ENCODE data around the gene ARRDC5. TPM values are rescaled to one million over a fixed set of nuclear protein-coding genes. Genes with fewer than 3 reads are reported as not detected.

Gene ARRDC5
- total RNA-seq, 2 experiments from 2014 or later, result 0.26 to 0.58 TPM

GRCh38 chr19:4916292-4917082, 13.8 kb upstream of the ARRDC5 start:
- ATAC-seq, result peak; percentile 31
- Mint-ChIP-seq H3K36me3 (peaks cover 58% of the 10 kb centered on the region), H3K4me3 (peak overlapping the region; percentile 81), H3K27ac (peak overlapping the region; percentile 91), H3K9me3 (ENCODE audit: low read depth) (no peaks in the 10 kb centered on the region), H3K4me1 (peaks cover 61% of the 10 kb centered on the region), H3K27me3 (no peaks in the 10 kb centered on the region)
- peak; percentile 69 for DNase-seq
- CTCF ChIA-PET, result interaction anchor here (0.6 to 11.0 kb wide), 12 partner anchors 8 to 192 kb away, joined by 3 to 240 read pairs (median 4); partner anchors contain the start of genes FEM1A and PLIN3

- DNase-seq, result peak; percentile 90
- Mint-ChIP-seq H3K27ac (peak overlapping the region; percentile 91), H3K4me3 (peak overlapping the region; percentile 81), H3K27me3 (no peaks in the 10 kb centered on the region), H3K9me3 (ENCODE audit: low read depth) (no peaks in the 10 kb centered on the region), H3K36me3 (peaks cover 60% of the 10 kb centered on the region), H3K4me1 (peaks cover 67% of the 10 kb centered on the region)
- CTCF ChIA-PET, result interaction anchor here (0.8 to 11.0 kb wide), 6 partner anchors 44 to 124 kb away, joined by 3 to 240 read pairs (median 10); partner anchors contain the start of genes KDM4B and PLIN3
- peak; percentile 78 for ATAC-seq
These were observed 12.2 kb upstream of the ARRDC5 start for GRCh38 chr19:4914736-4915501.

- Mint-ChIP-seq H3K4me3 (peak overlapping the region; percentile 81), H3K4me1 (peaks cover 66% of the 10 kb centered on the region), H3K9me3 (ENCODE audit: low read depth) (no peaks in the 10 kb centered on the region), H3K36me3 (peaks cover 58% of the 10 kb centered on the region), H3K27ac (peak overlapping the region; percentile 91), H3K27me3 (no peaks in the 10 kb centered on the region)
- ATAC-seq (no peak), DNase-seq (peak; percentile 80)
- CTCF ChIA-PET, result interaction anchor here (1.2 to 11.0 kb wide), 5 partner anchors 43 to 117 kb away, joined by 4 to 240 read pairs (median 12); partner anchors contain the start of genes KDM4B and PLIN3
These were observed 11.5 kb upstream of the ARRDC5 start for GRCh38 chr19:4913996-4914735.

- CTCF ChIA-PET, result interaction anchor here (0.6 to 11.0 kb wide), 26 partner anchors 8 to 608 kb away, joined by 3 to 240 read pairs (median 4); partner anchors contain the start of genes FEM1A, FSD1, KDM4B and PLIN3
- no peaks in the 10 kb centered on the region for H3K9me3 Mint-ChIP-seq (ENCODE audit: low read depth)
- peak; percentile 9 for ATAC-seq
- peak; percentile 81 for DNase-seq
- peaks cover 62% of the 10 kb centered on the region for H3K4me1 Mint-ChIP-seq
- H3K27ac Mint-ChIP-seq, result peak overlapping the region; percentile 82
- H3K4me3 Mint-ChIP-seq, result peak overlapping the region; percentile 79
- H3K27me3 Mint-ChIP-seq, result no peaks in the 10 kb centered on the region
- peaks cover 50% of the 10 kb centered on the region for H3K36me3 Mint-ChIP-seq
These were observed 9.3 kb upstream of the ARRDC5 start for GRCh38 chr19:4911786-4912672.

GRCh38 chr19:4911314-4911713, 8.6 kb upstream of the ARRDC5 start:
- Mint-ChIP-seq H3K36me3 (peaks cover 47% of the 10 kb centered on the region), H3K9me3 (ENCODE audit: low read depth) (no peaks in the 10 kb centered on the region), H3K4me1 (peaks cover 56% of the 10 kb centered on the region), H3K27ac (peak overlapping the region; percentile 82), H3K4me3 (peak overlapping the region; percentile 79), H3K27me3 (no peaks in the 10 kb centered on the region)
- no peak for ATAC-seq
- DNase-seq, result no peak
- CTCF ChIA-PET, result interaction anchor here (0.5 to 11.0 kb wide), 21 partner anchors 9 to 488 kb away, joined by 3 to 240 read pairs (median 4); partner anchors contain the start of genes FEM1A, KDM4B, PLIN3 and TICAM1

GRCh38 chr19:4910594-4911281, 8.0 kb upstream of the ARRDC5 start:
- ATAC-seq, result no peak
- peak overlapping the region; percentile 79 for H3K4me3 Mint-ChIP-seq
- H3K9me3 Mint-ChIP-seq (ENCODE audit: low read depth), result no peaks in the 10 kb centered on the region
- peak; percentile 59 for DNase-seq
- CTCF ChIA-PET, result interaction anchor here (0.5 to 11.0 kb wide), 17 partner anchors 10 to 489 kb away, joined by 3 to 240 read pairs (median 6); partner anchors contain the start of genes FEM1A, KDM4B, PLIN3 and TICAM1
- H3K36me3 Mint-ChIP-seq, result peaks cover 43% of the 10 kb centered on the region
- H3K27me3 Mint-ChIP-seq, result no peaks in the 10 kb centered on the region
- peaks cover 52% of the 10 kb centered on the region for H3K4me1 Mint-ChIP-seq
- H3K27ac Mint-ChIP-seq, result peak overlapping the region; percentile 82

GRCh38 chr19:4909897-4910593, 7.3 kb upstream of the ARRDC5 start:
- peak; percentile 88 for ATAC-seq
- peak overlapping the region; percentile 82 for H3K27ac Mint-ChIP-seq
- CTCF ChIA-PET, result interaction anchor here (2.2 to 11.0 kb wide), 5 partner anchors 39 to 121 kb away, joined by 8 to 240 read pairs (median 24); partner anchors contain the start of gene PLIN3
- no peaks in the 10 kb centered on the region for H3K27me3 Mint-ChIP-seq
- H3K4me1 Mint-ChIP-seq, result peaks cover 45% of the 10 kb centered on the region
- H3K9me3 Mint-ChIP-seq (ENCODE audit: low read depth), result no peaks in the 10 kb centered on the region
- H3K36me3 Mint-ChIP-seq, result peaks cover 40% of the 10 kb centered on the region
- peak overlapping the region; percentile 79 for H3K4me3 Mint-ChIP-seq
- DNase-seq, result peak; percentile 97

- no peaks in the 10 kb centered on the region for H3K27me3 Mint-ChIP-seq
- peaks cover 40% of the 10 kb centered on the region for H3K4me1 Mint-ChIP-seq
- H3K27ac Mint-ChIP-seq, result peak within 1 kb of the TSS; percentile 82
- ATAC-seq (peak; percentile 24), DNase-seq (peak; percentile 80)
- peaks cover 35% of the 10 kb centered on the region for H3K36me3 Mint-ChIP-seq
- CTCF ChIA-PET, result interaction anchor here (11.0 kb wide), 1 partner anchor 38 kb away, joined by 240 read pairs; the partner anchor contains the start of gene PLIN3
- peak within 1 kb of the TSS; percentile 79 for H3K4me3 Mint-ChIP-seq
- no peaks in the 10 kb centered on the region for H3K9me3 Mint-ChIP-seq (ENCODE audit: low read depth)
These were observed 6.6 kb upstream of the ARRDC5 start, which contains the start of gene UHRF1 for GRCh38 chr19:4909156-4909896. UHRF1 (plus strand) TSS chr19:4909501; CDS start chr19:4910886, 1,385 bp downstream.

GRCh38 chr19:4908781-4909155, 6.1 kb upstream of the ARRDC5 start:
- no peak for DNase-seq
- no peaks in the 10 kb centered on the region for H3K27me3 Mint-ChIP-seq
- H3K9me3 Mint-ChIP-seq (ENCODE audit: low read depth), result no peaks in the 10 kb centered on the region
- no peak overlapping the region for H3K27ac Mint-ChIP-seq
- ATAC-seq, result no peak
- H3K36me3 Mint-ChIP-seq, result peaks cover 30% of the 10 kb centered on the region
- peak overlapping the region; percentile 79 for H3K4me3 Mint-ChIP-seq
- H3K4me1 Mint-ChIP-seq, result peaks cover 34% of the 10 kb centered on the region
- CTCF ChIA-PET, result interaction anchor here (1.2 to 11.0 kb wide), 3 partner anchors 38 to 99 kb away, joined by 3 to 240 read pairs (median 3); partner anchors contain the start of gene PLIN3

- CTCF ChIA-PET, result interaction anchor here (0.9 to 11.0 kb wide), 4 partner anchors 37 to 117 kb away, joined by 3 to 240 read pairs (median 3); partner anchors contain the start of genes FEM1A and PLIN3
- Mint-ChIP-seq H3K4me1 (peaks cover 30% of the 10 kb centered on the region), H3K27ac (peak overlapping the region; percentile 15)
These were observed 5.7 kb upstream of the ARRDC5 start for GRCh38 chr19:4908360-4908759.

More at GRCh38 chr19:4908360-4908759, 5.7 kb upstream of the ARRDC5 start:
- Mint-ChIP-seq H3K4me3 (peak overlapping the region; percentile 79), H3K9me3 (ENCODE audit: low read depth) (no peaks in the 10 kb centered on the region), H3K27me3 (no peaks in the 10 kb centered on the region), H3K36me3 (peaks cover 26% of the 10 kb centered on the region)
- no peak for DNase-seq
- ATAC-seq, result no peak

Data from activated CD8-positive, alpha-beta memory T cell treated with anti-CD3 and anti-CD28 coated beads, Interleukin-2, amount 10 ng/mL, durations not matched to agents 7 days and 5 days (primary cell).